ENCODE results near the gene CADM2. TPM values are rescaled to one million over a fixed set of nuclear protein-coding genes. Genes with fewer than 3 reads are reported as not detected.

The CADM2 gene
- total RNA-seq, 1 experiment from 2014 or later: 1.3 TPM

DNA sequence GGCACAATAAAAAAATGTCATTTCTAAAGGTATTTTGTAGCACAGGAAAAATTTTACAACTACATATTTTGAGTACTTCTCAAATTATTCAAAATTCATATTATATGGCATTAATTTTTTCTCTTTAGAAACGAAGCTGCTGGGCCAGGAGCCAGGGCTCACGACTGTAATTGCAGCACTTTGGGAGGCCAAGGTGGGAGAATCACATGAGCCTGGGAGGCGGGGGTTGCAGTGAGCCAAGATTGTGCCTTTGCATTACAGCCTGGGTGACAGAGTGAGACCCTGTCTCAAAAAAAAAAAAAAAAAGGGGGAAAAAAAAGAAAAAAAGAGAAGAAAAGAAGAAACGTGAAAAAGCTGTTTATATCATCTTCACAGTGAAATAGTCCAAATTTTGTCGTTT is 62.0 kb downstream of the CADM2 start:
- no peaks in the 10 kb centered on the region for H3K9me3 Mint-ChIP-seq (ENCODE audit: low read depth, unreplicated experiment)
- CTCF ChIA-PET: no interaction called here
- H3K4me1 Mint-ChIP-seq (ENCODE audit: low read depth, unreplicated experiment): no peaks in the 10 kb centered on the region
- no peak for DNase-seq
- no peak overlapping the region for H3K27ac Mint-ChIP-seq (ENCODE audit: unreplicated experiment)
- H3K36me3 Mint-ChIP-seq (ENCODE audit: insufficient read depth, unreplicated experiment): no peaks in the 10 kb centered on the region
- no peaks in the 10 kb centered on the region for H3K27me3 Mint-ChIP-seq (ENCODE audit: unreplicated experiment)
- TF ChIP-seq, protein P1, sequence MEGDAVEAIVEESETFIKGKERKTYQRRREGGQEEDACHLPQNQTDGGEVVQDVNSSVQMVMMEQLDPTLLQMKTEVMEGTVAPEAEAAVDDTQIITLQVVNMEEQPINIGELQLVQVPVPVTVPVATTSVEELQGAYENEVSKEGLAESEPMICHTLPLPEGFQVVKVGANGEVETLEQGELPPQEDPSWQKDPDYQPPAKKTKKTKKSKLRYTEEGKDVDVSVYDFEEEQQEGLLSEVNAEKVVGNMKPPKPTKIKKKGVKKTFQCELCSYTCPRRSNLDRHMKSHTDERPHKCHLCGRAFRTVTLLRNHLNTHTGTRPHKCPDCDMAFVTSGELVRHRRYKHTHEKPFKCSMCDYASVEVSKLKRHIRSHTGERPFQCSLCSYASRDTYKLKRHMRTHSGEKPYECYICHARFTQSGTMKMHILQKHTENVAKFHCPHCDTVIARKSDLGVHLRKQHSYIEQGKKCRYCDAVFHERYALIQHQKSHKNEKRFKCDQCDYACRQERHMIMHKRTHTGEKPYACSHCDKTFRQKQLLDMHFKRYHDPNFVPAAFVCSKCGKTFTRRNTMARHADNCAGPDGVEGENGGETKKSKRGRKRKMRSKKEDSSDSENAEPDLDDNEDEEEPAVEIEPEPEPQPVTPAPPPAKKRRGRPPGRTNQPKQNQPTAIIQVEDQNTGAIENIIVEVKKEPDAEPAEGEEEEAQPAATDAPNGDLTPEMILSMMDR (IDR thresholded peaks at IDR 0.05; ENCODE audit: unreplicated experiment): no peak
- intact Hi-C loops (cut with micrococcal nuclease; ENCODE audit: unreplicated experiment): no loop called here
- BruUV-seq (replicated peaks): no TSS peak
- H3K4me3 Mint-ChIP-seq (ENCODE audit: low read depth, unreplicated experiment): no peak overlapping the region

DNA sequence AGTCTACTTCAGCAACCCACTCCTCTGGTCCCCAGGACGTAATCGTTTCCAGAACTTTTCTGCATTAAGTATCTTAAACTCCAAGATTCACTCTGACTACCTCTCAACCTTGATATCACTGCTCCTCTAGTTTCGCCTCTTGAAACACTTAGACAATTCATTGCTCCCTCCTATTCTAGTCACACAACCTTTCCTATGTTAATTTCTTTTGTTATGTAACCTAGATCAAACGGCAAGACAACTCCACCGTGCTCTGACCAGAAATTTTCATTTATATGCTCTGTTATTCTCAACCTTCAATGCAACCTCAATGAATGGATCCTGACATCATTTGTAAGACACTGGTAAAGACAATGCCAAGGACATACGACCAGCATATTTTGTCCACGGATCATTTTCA is 71.3 kb downstream of the CADM2 start:
- Mint-ChIP-seq H3K27me3 (ENCODE audit: unreplicated experiment) (no peaks in the 10 kb centered on the region), H3K4me1 (ENCODE audit: low read depth, unreplicated experiment) (no peaks in the 10 kb centered on the region), H3K9me3 (ENCODE audit: low read depth, unreplicated experiment) (no peaks in the 10 kb centered on the region), H3K27ac (ENCODE audit: unreplicated experiment) (no peak overlapping the region), H3K36me3 (ENCODE audit: insufficient read depth, unreplicated experiment) (no peaks in the 10 kb centered on the region), H3K4me3 (ENCODE audit: low read depth, unreplicated experiment) (no peak overlapping the region)
- TF ChIP-seq, protein P1 (IDR thresholded peaks at IDR 0.05; ENCODE audit: unreplicated experiment): no peak
- BruUV-seq (replicated peaks): no TSS peak
- CTCF ChIA-PET: no interaction called here
- DNase-seq: no peak
- intact Hi-C loops (cut with micrococcal nuclease; ENCODE audit: unreplicated experiment): no loop called here

DNA sequence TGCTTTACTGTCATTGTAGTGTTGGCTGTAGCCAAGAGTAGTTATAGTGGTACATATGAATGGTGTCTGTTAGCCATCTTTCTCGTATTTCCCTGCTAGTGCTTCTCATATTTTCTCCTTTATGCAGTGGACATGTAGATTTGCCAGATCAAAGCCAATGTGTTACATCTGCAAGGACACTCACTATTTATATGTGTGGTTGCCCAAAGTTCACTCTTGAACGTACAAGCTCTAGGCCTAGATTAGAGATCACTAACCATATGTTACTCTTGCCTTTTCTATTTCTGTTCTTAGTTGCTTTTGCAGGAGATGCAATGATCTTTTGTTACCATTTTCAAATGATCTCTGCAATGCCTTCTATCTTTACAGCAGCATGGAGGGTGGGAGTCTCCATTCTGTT is 78.4 kb downstream of the CADM2 start:
- TF ChIP-seq, protein P1 (IDR thresholded peaks at IDR 0.05; ENCODE audit: unreplicated experiment): no peak
- CTCF ChIA-PET: interaction anchor here (0.6 kb wide), 1 partner anchor 64 kb away, joined by 4 read pairs; no protein-coding TSS in a partner anchor
- no peak overlapping the region for H3K4me3 Mint-ChIP-seq (ENCODE audit: low read depth, unreplicated experiment)
- H3K27ac Mint-ChIP-seq (ENCODE audit: unreplicated experiment): no peak overlapping the region
- H3K4me1 Mint-ChIP-seq (ENCODE audit: low read depth, unreplicated experiment): no peaks in the 10 kb centered on the region
- no peaks in the 10 kb centered on the region for H3K36me3 Mint-ChIP-seq (ENCODE audit: insufficient read depth, unreplicated experiment)
- DNase-seq: no peak
- intact Hi-C loops (cut with micrococcal nuclease; ENCODE audit: unreplicated experiment): no loop called here
- H3K27me3 Mint-ChIP-seq (ENCODE audit: unreplicated experiment): no peaks in the 10 kb centered on the region
- no TSS peak for BruUV-seq (replicated peaks)
- H3K9me3 Mint-ChIP-seq (ENCODE audit: low read depth, unreplicated experiment): no peaks in the 10 kb centered on the region

DNA sequence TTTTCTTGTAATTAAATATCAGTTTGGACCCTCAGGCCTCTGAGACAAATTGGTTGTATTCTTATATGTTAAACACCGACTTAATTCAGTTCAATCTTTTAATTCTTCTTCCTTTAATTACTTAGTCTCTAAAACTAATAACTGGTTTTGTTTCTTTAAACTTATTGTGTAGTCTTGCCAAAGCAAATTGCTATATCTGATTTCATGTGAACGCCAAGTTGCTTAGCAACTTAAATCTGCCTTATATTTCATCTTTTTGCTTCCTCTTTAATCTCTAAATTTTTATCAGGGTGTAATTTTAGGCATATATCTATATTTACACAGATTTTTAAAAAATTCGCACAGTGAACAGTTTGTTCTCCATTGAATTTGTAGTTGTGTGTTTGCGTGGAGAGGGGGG is 82.2 kb downstream of the CADM2 start:
- Mint-ChIP-seq H3K27ac (ENCODE audit: unreplicated experiment) (no peak overlapping the region), H3K4me3 (ENCODE audit: low read depth, unreplicated experiment) (no peak overlapping the region), H3K4me1 (ENCODE audit: low read depth, unreplicated experiment) (no peaks in the 10 kb centered on the region), H3K36me3 (ENCODE audit: insufficient read depth, unreplicated experiment) (no peaks in the 10 kb centered on the region), H3K27me3 (ENCODE audit: unreplicated experiment) (no peaks in the 10 kb centered on the region), H3K9me3 (ENCODE audit: low read depth, unreplicated experiment) (no peaks in the 10 kb centered on the region)
- no TSS peak for BruUV-seq (replicated peaks)
- intact Hi-C loops (cut with micrococcal nuclease; ENCODE audit: unreplicated experiment): no loop called here
- TF ChIP-seq, protein P1 (IDR thresholded peaks at IDR 0.05; ENCODE audit: unreplicated experiment): no peak
- DNase-seq: no peak
- CTCF ChIA-PET: no interaction called here

Data from Calu3 (cell line).